ENCODE measurements around the gene SGCE.
A peak's percentile ranks its signal among the peaks of the same experiment; 100 is the strongest.

The SGCE gene

DNA sequence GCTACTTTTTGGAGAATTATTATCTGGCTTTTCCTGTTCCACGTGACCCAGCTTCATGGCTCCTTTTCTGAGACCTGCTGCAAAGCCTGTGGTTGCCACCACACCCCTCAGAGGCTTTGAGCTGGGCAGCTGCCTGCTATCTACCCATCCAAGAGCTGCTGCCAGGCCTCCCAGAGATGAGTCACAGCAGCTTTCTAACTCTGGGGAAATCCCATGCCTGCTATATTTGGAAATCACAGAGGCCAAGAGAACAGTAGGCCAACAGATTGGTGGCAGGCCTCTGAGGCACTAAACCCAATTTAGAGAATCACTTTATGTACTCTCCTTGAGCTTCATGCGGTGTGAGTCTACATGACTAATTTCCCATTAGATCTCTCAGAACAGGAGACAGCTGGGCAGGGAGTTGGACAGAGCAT is 35.2 kb downstream of the SGCE start:
- peak; percentile 10 for DNase-seq

DNA sequence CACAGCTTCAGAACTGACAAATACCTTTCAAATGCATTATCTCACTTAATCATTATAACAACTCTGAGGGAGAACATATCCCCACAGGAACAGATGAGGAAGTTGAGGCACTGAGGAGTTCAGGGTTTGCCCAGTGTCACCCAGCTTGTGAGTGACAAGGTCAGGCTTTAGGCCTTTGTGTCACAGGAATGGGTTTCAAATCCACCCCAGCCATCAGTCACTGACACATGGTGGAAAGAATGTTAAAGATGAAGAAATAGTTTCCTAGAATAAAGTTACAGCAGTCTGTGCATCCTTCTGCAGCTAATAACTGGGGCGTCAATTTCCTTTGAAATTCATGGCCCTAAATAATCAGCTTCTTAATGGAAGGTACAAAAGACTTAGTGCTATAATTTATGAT is 37.8 kb downstream of the SGCE start:
- no peak for DNase-seq

GRCh38 chr7:94616855-94617254 is 39.1 kb downstream of the SGCE start:
- no peak for DNase-seq

GRCh38 chr7:94615666-94616065 is 40.3 kb downstream of the SGCE start:
- DNase-seq: no peak

DNA sequence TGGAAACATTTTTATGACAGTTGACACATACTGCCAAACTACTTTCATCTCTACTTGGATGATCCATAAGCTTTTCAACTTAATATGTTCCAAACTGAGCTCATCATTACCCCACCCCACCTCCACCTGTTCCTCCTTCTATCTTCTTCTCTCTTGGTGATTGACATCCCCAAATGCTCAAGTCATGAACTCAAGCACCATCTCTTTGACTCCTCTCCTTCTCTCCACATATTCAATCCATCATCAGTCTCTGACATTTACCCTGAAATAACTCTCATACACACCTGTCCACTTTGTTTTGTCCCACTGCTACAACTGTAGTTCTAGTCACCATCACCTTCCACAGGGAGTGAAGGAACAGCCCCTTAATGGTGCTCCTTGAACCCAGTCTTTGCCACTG is 43.3 kb downstream of the SGCE start:
- DNase-seq: no peak

DNA sequence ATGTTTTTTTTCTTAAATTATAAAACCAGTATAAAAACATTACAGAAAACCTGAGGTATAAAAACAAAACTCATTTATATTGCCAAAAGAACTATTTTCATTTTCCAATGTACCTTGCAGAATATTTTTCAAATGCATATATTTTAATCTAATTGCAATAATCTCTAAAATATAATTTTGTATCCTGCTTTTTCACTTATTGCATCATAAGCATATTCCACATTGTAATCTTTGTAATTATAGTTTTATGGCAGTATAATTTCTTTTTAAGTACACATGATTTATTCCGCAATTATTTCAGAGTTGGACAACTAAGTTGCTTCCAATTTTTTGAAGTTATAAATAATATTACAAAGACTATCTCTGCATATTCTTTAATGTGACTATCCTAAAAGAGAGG is 43.7 kb downstream of the SGCE start:
- no peak for DNase-seq

GRCh38 chr7:94609561-94609960 is 46.4 kb downstream of the SGCE start:
- no peak for DNase-seq

DNA sequence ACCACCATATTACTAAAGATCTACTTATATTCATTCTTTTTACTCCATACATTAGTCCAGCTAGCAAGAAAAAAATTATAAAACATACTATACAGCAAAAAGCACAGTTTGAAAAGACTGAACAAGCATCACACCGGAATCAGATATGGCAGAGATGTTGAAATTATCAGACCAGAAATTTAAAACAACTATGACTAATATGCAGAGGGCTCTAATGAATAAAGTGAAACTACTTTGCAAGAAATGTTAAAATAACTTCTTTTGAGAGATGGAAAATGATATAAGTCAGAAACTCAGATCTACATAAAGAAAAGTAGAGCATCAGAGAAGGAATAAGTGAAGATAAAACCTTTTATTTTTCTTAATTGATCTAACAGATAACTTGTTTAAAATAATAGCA is 50.9 kb downstream of the SGCE start:
- no peak for DNase-seq

DNA sequence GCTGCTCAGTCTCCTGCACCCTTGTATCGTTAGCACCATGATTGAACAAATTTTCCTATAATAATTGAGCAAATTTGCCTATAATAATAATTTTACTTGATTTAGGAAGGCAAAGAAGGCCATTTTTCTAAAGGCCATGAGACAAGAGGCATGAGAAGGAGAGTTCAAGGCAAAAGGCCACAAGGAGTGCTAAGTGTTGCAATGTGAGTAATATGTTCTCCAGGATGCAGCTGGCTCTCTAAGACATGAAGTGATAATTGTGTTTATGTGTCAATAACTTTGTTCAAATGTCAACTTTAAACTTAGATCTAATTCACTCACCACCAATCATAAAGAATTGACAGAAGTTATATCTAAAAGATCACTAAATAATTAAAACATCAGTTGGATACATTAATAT is 53.8 kb downstream of the SGCE start:
- DNase-seq: no peak

DNA sequence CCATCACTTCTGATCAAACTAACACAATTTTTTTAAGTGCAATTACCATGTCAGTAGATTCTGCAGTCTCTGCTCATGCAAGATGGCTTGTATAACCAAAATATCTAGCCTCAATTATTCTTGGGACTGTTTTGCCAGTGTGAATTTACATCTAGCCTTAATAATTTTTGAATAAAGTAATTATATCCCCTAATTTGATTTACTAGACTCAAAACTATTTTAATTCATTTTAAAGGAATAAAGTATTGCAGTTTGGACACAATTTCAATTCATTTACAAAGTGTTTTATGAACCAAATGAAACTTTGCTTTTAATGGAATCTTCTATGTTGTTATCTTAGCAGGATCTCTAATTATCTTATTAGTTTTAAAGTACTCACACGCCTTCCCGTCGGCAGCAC is 55.7 kb downstream of the SGCE start:
- DNase-seq: no peak

DNA sequence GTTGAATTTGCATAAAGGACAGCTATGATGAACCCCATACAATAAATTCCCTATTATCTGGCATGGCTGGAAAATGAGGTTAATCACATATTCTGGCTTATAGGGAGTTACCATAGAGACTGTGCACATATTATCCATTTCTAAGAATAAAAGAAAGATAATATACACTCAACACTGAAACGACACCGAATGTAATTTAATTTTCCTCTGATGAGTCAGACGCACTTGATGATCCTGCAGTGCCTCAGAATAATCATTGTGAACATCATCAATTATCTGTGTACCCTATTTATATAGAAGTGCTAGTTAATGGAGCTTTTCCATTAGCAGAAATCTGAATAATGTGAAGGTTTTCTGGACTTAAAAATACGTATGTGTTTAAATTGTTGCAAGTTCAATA is 60.2 kb downstream of the SGCE start:
- no peak for DNase-seq

DNA sequence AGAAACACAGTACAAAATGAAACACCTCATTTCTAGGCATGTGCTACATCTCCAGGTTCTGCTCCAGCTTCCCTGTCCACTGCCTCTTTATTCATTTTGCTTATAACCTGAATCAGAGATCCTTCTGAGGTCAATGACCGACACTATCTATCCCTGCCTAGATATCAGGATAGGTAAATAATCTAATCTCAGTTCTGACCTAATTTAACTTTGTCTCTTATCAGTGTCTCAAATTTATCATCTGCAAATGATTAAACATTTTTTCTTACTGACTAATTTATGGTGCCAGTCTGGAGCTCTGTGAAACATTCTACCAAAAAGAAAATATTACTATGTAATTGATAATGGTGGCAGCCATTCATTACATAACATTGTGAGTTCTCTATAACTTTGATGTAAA is 61.1 kb downstream of the SGCE start:
- no peak for DNase-seq

GRCh38 chr7:94591176-94591575 is 64.8 kb downstream of the SGCE start:
- DNase-seq: no peak

DNA sequence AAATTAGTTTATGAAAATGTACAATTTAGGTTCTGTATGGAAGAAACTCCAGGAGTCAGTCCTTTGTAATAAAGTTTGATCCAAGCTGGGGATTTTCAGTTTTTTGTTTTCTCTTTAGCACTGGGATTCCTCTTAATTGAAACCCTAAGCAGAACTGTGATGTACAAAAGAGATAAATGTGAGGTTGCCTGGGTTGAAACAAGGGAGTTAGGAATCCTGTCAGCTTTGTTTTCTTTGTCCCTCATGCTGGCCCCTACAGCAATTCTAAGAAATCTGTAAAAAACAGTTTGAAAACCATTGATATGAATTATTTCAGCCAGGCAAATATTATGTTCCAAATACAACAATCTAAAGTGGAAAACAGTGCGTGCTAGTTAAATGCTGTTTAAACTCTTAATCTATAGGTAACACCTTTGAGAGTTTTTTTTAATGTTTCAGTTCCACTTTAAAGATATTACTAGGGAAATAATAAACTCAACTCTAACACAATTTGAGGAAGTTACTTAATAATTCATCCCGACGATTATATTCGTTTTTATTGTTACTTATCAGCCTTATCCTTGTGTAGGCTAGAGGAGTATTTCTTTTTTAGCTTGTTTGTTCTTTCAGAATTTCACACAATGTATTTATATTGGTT is 65.3 kb downstream of the SGCE start:
- DNase-seq: no peak

GRCh38 chr7:94588075-94588474 is 67.9 kb downstream of the SGCE start:
- no peak for DNase-seq

GRCh38 chr7:94584113-94584512 is 71.8 kb downstream of the SGCE start:
- no peak for DNase-seq

DNA sequence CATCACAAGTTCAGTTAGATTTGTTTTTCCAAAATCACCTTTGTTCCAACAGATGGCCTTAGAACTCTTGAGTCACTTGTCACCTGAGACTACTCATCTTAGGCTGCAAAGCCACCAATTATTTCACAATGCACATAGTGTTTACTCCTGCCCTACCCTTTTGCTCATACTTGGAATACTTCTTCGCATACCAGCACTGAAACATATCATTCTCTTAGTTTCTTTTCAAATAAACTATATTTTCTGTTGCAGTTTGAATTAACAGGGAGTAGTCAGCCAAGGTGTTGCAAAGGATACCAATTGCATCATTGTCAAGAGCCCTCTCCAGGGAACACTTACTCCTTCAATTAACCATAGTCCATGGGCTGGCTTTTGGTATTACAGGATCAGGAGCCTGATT is 75.3 kb downstream of the SGCE start:
- DNase-seq: no peak

DNA sequence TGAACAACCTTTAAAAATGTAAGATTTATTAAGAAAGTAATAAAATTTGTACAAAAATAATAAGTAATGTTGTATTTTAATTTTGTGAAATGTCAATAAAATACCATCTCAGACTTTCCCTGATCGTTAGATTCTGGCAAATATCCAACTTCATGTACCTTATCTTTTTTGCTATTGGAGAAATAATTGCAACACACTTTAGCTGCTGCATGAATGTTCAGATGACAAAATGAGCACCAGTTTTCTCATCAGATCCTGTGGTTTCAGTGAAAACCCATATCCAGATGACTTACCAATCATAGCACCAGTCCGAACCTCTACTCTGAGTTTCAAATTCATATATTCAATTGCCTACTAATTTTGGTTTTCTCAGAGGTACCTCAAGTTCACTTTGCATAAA is 76.5 kb downstream of the SGCE start:
- no peak for DNase-seq

GRCh38 chr7:94578614-94579013 is 77.3 kb downstream of the SGCE start:
- DNase-seq: no peak

- no peak for DNase-seq
Measured at GRCh38 chr7:94577357-94577756, 78.6 kb downstream of the SGCE start.

DNA sequence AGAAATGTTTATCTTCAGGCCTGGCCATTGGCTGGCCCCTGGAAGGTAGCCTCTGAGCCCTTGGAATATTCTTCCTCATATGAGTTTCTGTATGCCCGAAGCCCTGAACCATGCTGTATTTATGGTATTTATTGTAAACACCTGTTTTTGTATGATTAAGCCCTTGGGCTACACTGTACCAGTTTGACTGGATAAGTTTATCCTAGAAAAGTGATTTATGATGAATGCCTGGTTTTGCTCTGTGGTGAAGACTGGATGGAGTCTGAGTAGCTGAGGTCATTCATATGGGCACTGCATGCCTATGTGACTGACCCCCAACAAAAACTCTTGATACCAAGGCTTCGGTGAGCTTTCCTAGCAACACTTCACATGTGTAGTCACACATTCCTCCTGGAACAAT is 79.6 kb downstream of the SGCE start:
- DNase-seq: no peak

DNA sequence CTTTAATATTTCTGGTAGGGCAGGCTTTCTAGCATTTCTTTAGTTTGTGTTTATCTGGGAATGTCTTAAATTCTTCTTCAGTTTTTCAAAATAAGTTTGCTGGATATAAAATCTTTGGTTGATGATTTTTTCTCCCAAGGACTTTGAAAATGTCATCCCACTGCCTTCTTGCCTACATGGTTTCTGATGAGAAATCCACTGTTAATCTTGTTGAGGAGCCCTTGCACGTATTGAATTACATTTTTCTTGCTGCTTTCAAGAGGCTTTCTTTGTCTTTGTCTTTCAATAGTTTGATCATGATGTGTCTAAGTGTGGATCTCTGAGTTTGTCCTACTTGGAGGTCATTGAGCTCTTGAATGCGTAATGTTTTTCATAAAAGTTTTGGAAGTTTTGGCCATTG is 80.3 kb downstream of the SGCE start:
- DNase-seq: no peak

GRCh38 chr7:94571816-94572215 is 84.1 kb downstream of the SGCE start:
- DNase-seq: no peak

DNA sequence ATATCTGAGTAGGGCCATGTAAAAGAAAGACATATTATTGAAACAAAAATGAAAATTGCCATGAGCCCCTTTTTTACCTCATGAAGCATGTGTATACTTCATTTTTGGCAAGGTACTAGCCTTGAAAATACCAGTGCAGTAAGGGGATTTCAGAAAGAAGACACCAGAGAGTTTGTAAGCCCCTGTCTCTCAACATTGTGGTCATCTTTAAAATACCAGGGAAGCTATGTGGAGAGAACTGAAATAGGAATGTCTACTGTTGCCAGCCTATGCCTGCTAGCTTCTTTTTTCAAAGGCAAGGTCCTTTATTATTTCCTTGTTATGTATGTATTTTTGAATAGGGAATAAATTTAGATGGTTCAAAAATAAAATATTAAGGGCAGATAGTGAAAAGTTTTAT is 88.5 kb downstream of the SGCE start:
- DNase-seq: no peak

GRCh38 chr7:94565247-94565894 is 90.6 kb downstream of the SGCE start:
- no peak for DNase-seq

All from stimulated activated naive CD4-positive, alpha-beta T cell treated with Interleukin-2 at 50 U/mL for 16 hours (primary cell).